Naive B cell (primary cell): ENCODE measurements around the gene KIF2B. TPM values are rescaled to one million over a fixed set of nuclear protein-coding genes. Genes with fewer than 3 reads are reported as not detected.

Experiments used
- ATAC-seq, 2 donors: fragments of 150-1000 bp; cut with Tn5 transposase; 2 replicates each; pipeline ENCODE4 v1.10.0; 2021; ENCODE audit warnings: low read depth in 2 of 2, mild to moderate bottlenecking in 2 of 2, moderate library complexity in 2 of 2
- DNase-seq: peaks from one replicate; pipeline ENCODE4 v3.0.0; 2022
- H3K27ac Mint-ChIP-seq, 6 donors: one replicate each; pipeline ENCODE4 v1.8.0; 2020 to 2022; ENCODE audit warnings: mild to moderate bottlenecking in 6 of 6, mixed read lengths in 6 of 6, moderate library complexity in 5 of 6, inconsistent platforms in 2 of 6
- H3K27me3 Mint-ChIP-seq, 3 donors: one replicate each; pipeline ENCODE4 v1.8.0; 2021 to 2022; ENCODE audit warnings: mixed read lengths in 3 of 3, mild to moderate bottlenecking in 1 of 3
- H3K36me3 Mint-ChIP-seq, 2 donors: one replicate each; pipeline ENCODE4 v1.8.0; 2020 to 2022; ENCODE audit warnings: mixed read lengths in 2 of 2, inconsistent platforms in 1 of 2, mild to moderate bottlenecking in 1 of 2
- H3K4me1 Mint-ChIP-seq, 3 donors: one replicate each; pipeline ENCODE4 v1.8.0; 2020 to 2022; ENCODE audit warnings: mixed read lengths in 3 of 3, inconsistent platforms in 1 of 3, mild to moderate bottlenecking in 1 of 3, moderate library complexity in 1 of 3
- H3K4me3 Mint-ChIP-seq, 8 donors: one replicate each; pipeline ENCODE4 v1.8.0; 2020 to 2022; ENCODE audit warnings: mild to moderate bottlenecking in 8 of 8, mixed read lengths in 8 of 8, moderate library complexity in 8 of 8, inconsistent platforms in 2 of 8
- H3K9me3 Mint-ChIP-seq, 7 donors: one replicate each; pipeline ENCODE4 v1.8.0; 2020 to 2022; ENCODE audit warnings: mixed read lengths in 7 of 7, mild to moderate bottlenecking in 5 of 7, inconsistent platforms in 2 of 7, moderate library complexity in 1 of 7
- polyA plus RNA-seq, 6 donors: library from polyadenylated mRNA; unstranded; fragments of 300-500 nt; fragmentation: Illumina TruSeq; gene quantifications; one replicate each; pipeline ENCODE4 v1.2.3, GENCODE V29; 2021; ENCODE audit warnings: low read depth in 6 of 6

The KIF2B gene, protein sequence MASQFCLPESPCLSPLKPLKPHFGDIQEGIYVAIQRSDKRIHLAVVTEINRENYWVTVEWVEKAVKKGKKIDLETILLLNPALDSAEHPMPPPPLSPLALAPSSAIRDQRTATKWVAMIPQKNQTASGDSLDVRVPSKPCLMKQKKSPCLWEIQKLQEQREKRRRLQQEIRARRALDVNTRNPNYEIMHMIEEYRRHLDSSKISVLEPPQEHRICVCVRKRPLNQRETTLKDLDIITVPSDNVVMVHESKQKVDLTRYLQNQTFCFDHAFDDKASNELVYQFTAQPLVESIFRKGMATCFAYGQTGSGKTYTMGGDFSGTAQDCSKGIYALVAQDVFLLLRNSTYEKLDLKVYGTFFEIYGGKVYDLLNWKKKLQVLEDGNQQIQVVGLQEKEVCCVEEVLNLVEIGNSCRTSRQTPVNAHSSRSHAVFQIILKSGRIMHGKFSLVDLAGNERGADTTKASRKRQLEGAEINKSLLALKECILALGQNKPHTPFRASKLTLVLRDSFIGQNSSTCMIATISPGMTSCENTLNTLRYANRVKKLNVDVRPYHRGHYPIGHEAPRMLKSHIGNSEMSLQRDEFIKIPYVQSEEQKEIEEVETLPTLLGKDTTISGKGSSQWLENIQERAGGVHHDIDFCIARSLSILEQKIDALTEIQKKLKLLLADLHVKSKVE
- not detected for polyA plus RNA-seq

DNA sequence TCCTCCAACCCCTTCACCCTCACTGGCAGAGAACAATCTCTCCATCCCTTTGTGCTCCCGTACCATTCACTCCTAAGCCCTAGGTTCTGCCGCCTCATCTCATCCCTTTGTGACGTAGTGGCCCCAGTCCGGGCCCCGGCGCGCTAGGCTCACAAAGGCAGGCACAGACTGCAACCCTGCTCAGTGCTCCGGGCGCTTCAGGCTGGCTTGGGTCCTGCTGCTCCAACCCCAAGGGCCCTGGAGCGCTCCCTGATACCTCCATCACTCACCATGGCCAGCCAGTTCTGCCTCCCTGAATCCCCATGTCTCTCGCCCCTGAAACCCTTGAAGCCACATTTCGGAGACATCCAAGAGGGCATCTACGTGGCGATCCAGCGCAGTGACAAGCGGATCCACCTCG is at the start of gene KIF2B:
Gene KIF2B, plus strand, starts transcription at position 164 of the 400 bp plus-strand sequence. Its CDS starts 107 bp downstream, at position 271.
- H3K4me1 Mint-ChIP-seq, result no peaks in the 10 kb centered on the region
- ATAC-seq (no peak), DNase-seq (no peak)
- no peaks in the 10 kb centered on the region for H3K27me3 Mint-ChIP-seq
- H3K4me3 Mint-ChIP-seq, result no peak within 1 kb of the TSS
- no peak within 1 kb of the TSS for H3K27ac Mint-ChIP-seq
- peaks cover 1 to 16% (median 5%) of the 10 kb centered on the region in 7 donors for H3K9me3 Mint-ChIP-seq
- H3K36me3 Mint-ChIP-seq, result no peaks in the 10 kb centered on the region

GRCh38 chr17:53780320-53780719 is 42.4 kb upstream of the KIF2B start:
- Mint-ChIP-seq H3K4me3 (no peak overlapping the region), H3K27me3 (no peaks in the 10 kb centered on the region), H3K9me3 (peaks cover 0 to 10% (median 6%) of the 10 kb centered on the region in 7 donors), H3K27ac (no peak overlapping the region), H3K36me3 (no peaks in the 10 kb centered on the region), H3K4me1 (no peaks in the 10 kb centered on the region)
- ATAC-seq (no peak), DNase-seq (no peak)

GRCh38 chr17:53791551-53791950 is 31.2 kb upstream of the KIF2B start:
- no peak overlapping the region for H3K4me3 Mint-ChIP-seq

GRCh38 chr17:53792451-53792850 is 30.3 kb upstream of the KIF2B start:
- H3K36me3 Mint-ChIP-seq, result no peaks in the 10 kb centered on the region
- no peaks in the 10 kb centered on the region for H3K27me3 Mint-ChIP-seq
- H3K9me3 Mint-ChIP-seq, result peaks cover 0 to 7% (median 2%) of the 10 kb centered on the region in 7 donors
- ATAC-seq, result no peak
- no peak overlapping the region for H3K27ac Mint-ChIP-seq
- no peak overlapping the region for H3K4me3 Mint-ChIP-seq
- no peaks in the 10 kb centered on the region for H3K4me1 Mint-ChIP-seq
- DNase-seq, result no peak

More at GRCh38 chr17:53791551-53791950, 31.2 kb upstream of the KIF2B start:
- no peak for ATAC-seq
- H3K36me3 Mint-ChIP-seq, result no peaks in the 10 kb centered on the region
- no peaks in the 10 kb centered on the region for H3K27me3 Mint-ChIP-seq
- H3K27ac Mint-ChIP-seq, result no peak overlapping the region
- H3K4me1 Mint-ChIP-seq, result no peaks in the 10 kb centered on the region
- H3K9me3 Mint-ChIP-seq, result peaks cover 0 to 7% (median 2%) of the 10 kb centered on the region in 7 donors
- no peak for DNase-seq

GRCh38 chr17:53792997-53793396 is 29.7 kb upstream of the KIF2B start:
- Mint-ChIP-seq H3K4me1 (no peaks in the 10 kb centered on the region), H3K36me3 (no peaks in the 10 kb centered on the region), H3K27ac (no peak overlapping the region), H3K4me3 (no peak overlapping the region), H3K27me3 (no peaks in the 10 kb centered on the region), H3K9me3 (peaks cover 0 to 7% (median 2%) of the 10 kb centered on the region in 7 donors)
- DNase-seq (no peak), ATAC-seq (no peak)

DNA sequence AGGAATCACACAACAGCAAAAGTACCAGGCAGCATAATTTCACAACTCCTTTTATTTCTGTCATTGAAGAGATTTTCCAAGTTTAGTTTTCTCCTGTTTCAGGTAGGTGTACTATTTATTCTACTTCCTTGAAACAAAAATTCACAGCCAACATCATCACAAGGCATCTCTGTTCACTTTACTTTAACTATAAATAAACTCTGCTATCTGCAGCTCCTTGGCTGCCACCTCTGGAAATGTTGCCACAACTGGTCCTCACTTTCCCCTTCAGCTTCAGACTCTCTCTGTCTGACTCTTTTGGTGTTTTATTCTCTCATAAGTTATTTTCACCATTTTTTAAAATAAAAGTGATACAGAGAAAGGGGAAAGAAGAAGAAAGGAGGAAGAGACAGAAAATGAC is 27.9 kb upstream of the KIF2B start:
- Mint-ChIP-seq H3K27ac (no peak overlapping the region), H3K4me3 (no peak overlapping the region), H3K4me1 (no peaks in the 10 kb centered on the region), H3K36me3 (no peaks in the 10 kb centered on the region), H3K9me3 (peaks cover 0 to 7% (median 2%) of the 10 kb centered on the region in 7 donors), H3K27me3 (no peaks in the 10 kb centered on the region)
- ATAC-seq, result no peak
- DNase-seq, result no peak

DNA sequence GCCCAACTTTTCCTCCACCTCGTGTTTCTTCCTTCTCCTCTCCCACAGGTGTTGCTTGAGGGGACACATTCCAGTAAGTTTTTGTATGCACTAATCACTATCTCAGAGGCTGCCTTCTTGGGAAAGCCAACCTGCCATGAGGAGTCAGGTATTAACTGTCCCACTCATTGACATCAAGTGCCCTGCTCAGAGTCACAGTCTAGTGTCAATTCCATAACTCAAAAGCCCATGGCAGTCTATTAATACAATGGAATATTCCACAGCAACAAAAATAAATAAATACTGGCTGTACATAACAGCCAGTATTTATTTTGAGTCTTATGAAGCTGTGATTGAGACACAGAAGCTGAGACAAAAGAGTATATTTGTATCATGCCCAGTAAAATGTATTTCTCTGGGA is 26.1 kb upstream of the KIF2B start:
- H3K27me3 Mint-ChIP-seq, result no peaks in the 10 kb centered on the region
- H3K4me3 Mint-ChIP-seq, result no peak overlapping the region
- H3K27ac Mint-ChIP-seq, result no peak overlapping the region
- no peak for DNase-seq
- ATAC-seq, result no peak
- no peaks in the 10 kb centered on the region for H3K36me3 Mint-ChIP-seq
- peaks cover 0 to 7% (median 4%) of the 10 kb centered on the region in 7 donors for H3K9me3 Mint-ChIP-seq
- no peaks in the 10 kb centered on the region for H3K4me1 Mint-ChIP-seq

GRCh38 chr17:53797501-53797900 is 25.2 kb upstream of the KIF2B start:
- DNase-seq (no peak), ATAC-seq (no peak)
- Mint-ChIP-seq H3K9me3 (peaks cover 0 to 7% (median 2%) of the 10 kb centered on the region in 7 donors), H3K36me3 (no peaks in the 10 kb centered on the region), H3K4me3 (no peak overlapping the region), H3K27me3 (no peaks in the 10 kb centered on the region), H3K4me1 (no peaks in the 10 kb centered on the region), H3K27ac (no peak overlapping the region)

GRCh38 chr17:53804437-53804836 is 18.3 kb upstream of the KIF2B start:
- H3K27ac Mint-ChIP-seq, result no peak overlapping the region
- no peaks in the 10 kb centered on the region for H3K27me3 Mint-ChIP-seq
- no peaks in the 10 kb centered on the region for H3K36me3 Mint-ChIP-seq
- H3K4me1 Mint-ChIP-seq, result no peaks in the 10 kb centered on the region
- no peak overlapping the region for H3K4me3 Mint-ChIP-seq
- DNase-seq (no peak), ATAC-seq (no peak)
- peaks cover 0 to 2% (median 0%) of the 10 kb centered on the region in 7 donors for H3K9me3 Mint-ChIP-seq

- Mint-ChIP-seq H3K4me3 (no peak overlapping the region), H3K36me3 (no peaks in the 10 kb centered on the region), H3K4me1 (no peaks in the 10 kb centered on the region), H3K9me3 (peaks cover 0 to 2% (median 0%) of the 10 kb centered on the region in 7 donors), H3K27ac (no peak overlapping the region), H3K27me3 (no peaks in the 10 kb centered on the region)
- DNase-seq (no peak), ATAC-seq (no peak)
These were observed 16.3 kb upstream of the KIF2B start for GRCh38 chr17:53806473-53806872.

DNA sequence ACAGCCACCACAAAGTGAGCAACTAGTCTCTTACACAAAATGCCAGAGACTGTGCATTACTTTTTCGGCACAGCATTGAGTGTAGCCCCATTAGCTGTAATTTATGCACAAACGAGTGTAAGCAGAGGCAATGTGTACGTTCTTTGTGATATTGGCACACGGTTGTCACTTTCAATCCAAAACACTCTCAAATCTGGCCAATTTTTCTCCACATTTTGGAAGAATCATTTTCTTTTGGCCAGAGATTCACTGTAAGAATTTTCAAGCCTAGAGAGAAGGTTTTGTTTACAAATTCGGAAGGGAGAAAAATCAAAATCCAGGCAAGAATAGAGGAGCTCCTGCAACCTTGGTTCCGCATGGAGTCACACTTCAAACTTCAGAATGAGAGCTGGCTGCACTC is 15.4 kb upstream of the KIF2B start:
- Mint-ChIP-seq H3K4me1 (no peaks in the 10 kb centered on the region), H3K9me3 (peaks cover 0 to 2% (median 0%) of the 10 kb centered on the region in 7 donors), H3K36me3 (no peaks in the 10 kb centered on the region), H3K4me3 (no peak overlapping the region), H3K27ac (no peak overlapping the region), H3K27me3 (no peaks in the 10 kb centered on the region)
- ATAC-seq (no peak), DNase-seq (no peak)

GRCh38 chr17:53818271-53818670 is 4.5 kb upstream of the KIF2B start:
- no peak for ATAC-seq
- no peaks in the 10 kb centered on the region for H3K27me3 Mint-ChIP-seq
- H3K27ac Mint-ChIP-seq, result no peak overlapping the region

DNA sequence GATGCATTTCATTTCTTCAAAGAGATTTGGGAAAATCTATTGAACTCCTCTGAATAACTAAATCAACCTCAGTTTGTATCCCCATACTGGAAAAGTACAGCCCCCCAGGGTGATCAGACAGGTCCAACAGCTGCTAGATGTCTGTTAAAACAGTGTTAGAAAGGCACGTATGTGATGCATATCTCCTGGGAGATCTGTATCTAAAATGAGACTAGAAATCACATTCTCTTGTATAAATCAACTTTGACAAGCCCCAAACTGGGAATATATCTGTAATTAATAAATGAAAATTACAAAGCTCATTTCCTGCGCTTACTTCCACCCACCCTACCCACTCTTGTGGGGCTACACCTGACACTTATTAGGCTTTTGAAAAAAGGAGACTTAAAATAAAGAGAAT is 3.8 kb upstream of the KIF2B start:
- ATAC-seq, result no peak
- no peaks in the 10 kb centered on the region for H3K27me3 Mint-ChIP-seq
- DNase-seq, result no peak
- H3K4me3 Mint-ChIP-seq, result no peak overlapping the region
- peaks cover 0 to 8% (median under 1%) of the 10 kb centered on the region in 7 donors for H3K9me3 Mint-ChIP-seq
- no peak overlapping the region for H3K27ac Mint-ChIP-seq
- no peaks in the 10 kb centered on the region for H3K4me1 Mint-ChIP-seq
- H3K36me3 Mint-ChIP-seq, result no peaks in the 10 kb centered on the region

More at GRCh38 chr17:53818271-53818670, 4.5 kb upstream of the KIF2B start:
- H3K4me1 Mint-ChIP-seq, result no peaks in the 10 kb centered on the region
- no peaks in the 10 kb centered on the region for H3K36me3 Mint-ChIP-seq
- no peak overlapping the region for H3K4me3 Mint-ChIP-seq
- H3K9me3 Mint-ChIP-seq, result peaks cover 0 to 5% (median 0%) of the 10 kb centered on the region in 7 donors
- no peak for DNase-seq

DNA sequence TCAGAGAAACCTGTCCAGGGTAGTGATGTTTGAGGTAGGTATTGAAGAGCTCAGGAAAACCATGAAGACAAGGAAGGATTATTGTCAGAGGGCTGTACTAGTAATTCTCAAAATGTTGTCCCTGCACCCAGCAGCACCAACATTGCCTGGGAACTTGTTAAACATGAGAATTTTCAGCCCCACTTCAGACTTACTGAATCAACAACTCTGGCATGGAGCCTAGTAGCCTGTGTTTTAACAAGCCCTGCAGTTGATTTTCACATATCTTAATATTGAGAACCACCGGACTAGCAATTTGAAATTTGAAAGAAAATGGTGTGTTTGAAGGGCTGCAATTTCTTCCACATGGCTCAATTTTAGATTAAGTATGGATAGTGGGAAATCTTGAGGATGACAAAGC is 2.8 kb upstream of the KIF2B start:
- no peak overlapping the region for H3K4me3 Mint-ChIP-seq
- ATAC-seq, result no peak
- H3K27ac Mint-ChIP-seq, result no peak overlapping the region
- H3K9me3 Mint-ChIP-seq, result peaks cover 1 to 11% (median 5%) of the 10 kb centered on the region in 7 donors
- H3K36me3 Mint-ChIP-seq, result no peaks in the 10 kb centered on the region
- H3K4me1 Mint-ChIP-seq, result no peaks in the 10 kb centered on the region
- DNase-seq, result no peak
- H3K27me3 Mint-ChIP-seq, result no peaks in the 10 kb centered on the region
